Smooth muscle cell (in vitro differentiated cells): ENCODE data around the gene CCDC70. TPM values are rescaled to one million over a fixed set of nuclear protein-coding genes. Genes with fewer than 3 reads are reported as not detected.

Source experiments
- DNase-seq: peaks from one replicate; lab custom pipeline; 2025; ENCODE audit not compliant: unreplicated experiment; lab: John Stamatoyannopoulos, UW
- H2AFZ ChIP-seq: fragments of 200-600 bp; sonication (generic); 2 replicates; pipeline ENCODE4 v1.6.0; 2016; ENCODE audit warnings: antibody characterized with exemption, low read depth, mild to moderate bottlenecking
- H3F3A ChIP-seq: fragments of 200-600 bp; sonication (generic); 2 replicates; pipeline ENCODE4 v1.6.0; 2017; ENCODE audit warnings: antibody characterized with exemption, low read depth
- H3K27ac ChIP-seq: fragments of 200-600 bp; sonication (generic); 2 replicates; pipeline ENCODE4 v1.5.1; 2016; ENCODE audit warnings: low read depth, mild to moderate bottlenecking
- H3K27me3 ChIP-seq: fragments of 200-600 bp; sonication (generic); 2 replicates; pipeline ENCODE4 v1.6.1; 2016; ENCODE audit warnings: low read depth, mild to moderate bottlenecking
- H3K36me3 ChIP-seq: fragments of 200-600 bp; sonication (generic); 2 replicates; pipeline ENCODE4 v1.5.1; 2016; ENCODE audit warnings: low read depth
- H3K4me1 ChIP-seq: fragments of 200-600 bp; sonication (generic); 2 replicates; pipeline ENCODE4 v1.5.1; 2016; ENCODE audit warnings: low read depth
- H3K4me2 ChIP-seq: fragments of 200-600 bp; sonication (generic); 2 replicates; pipeline ENCODE4 v1.6.0; 2016; ENCODE audit warnings: mild to moderate bottlenecking
- H3K4me3 ChIP-seq: fragments of 200-600 bp; sonication (generic); 2 replicates; pipeline ENCODE4 v1.5.1; 2016; ENCODE audit warnings: mild to moderate bottlenecking
- H3K79me2 ChIP-seq: fragments of 200-600 bp; sonication (generic); 2 replicates; pipeline ENCODE4 v1.6.0; 2016; ENCODE audit warnings: low read depth, mild to moderate bottlenecking
- H3K9ac ChIP-seq: fragments of 200-600 bp; sonication (generic); 2 replicates; pipeline ENCODE4 v1.6.0; 2016; ENCODE audit warnings: low read depth
- H3K9me3 ChIP-seq: fragments of 200-600 bp; sonication (generic); replicated peaks from 2 replicates; pipeline ENCODE4 v1.5.1; 2016; ENCODE audit warnings: low read depth
- H4K20me1 ChIP-seq: fragments of 200-600 bp; sonication (generic); 2 replicates; pipeline ENCODE4 v1.6.0; 2016; ENCODE audit warnings: low read depth
- CTCF ChIP-seq: fragments of 200-600 bp; sonication (generic); IDR thresholded peaks from 2 replicates; pipeline ENCODE4 v1.5.1; 2017; ENCODE audit warnings: borderline replicate concordance, mild to moderate bottlenecking, antibody characterized with exemption; ENCODE audit not compliant: insufficient read depth, poor library complexity, severe bottlenecking
- WGBS: methylation state at CpG from one replicate; pipeline ENCODE4 v1.1.7; 2016; ENCODE audit warnings: low lambda C conversion rate; 5-methylcytosine and 5-hydroxymethylcytosine counted together
- polyA plus RNA-seq: library from polyadenylated mRNA; unstranded; fragments of >200 nt; fragmentation: Nextera tagmentation; extraction: Ambion mirVana; gene quantifications from 2 replicates; pipeline ENCODE4 v1.2.1, GENCODE V29; 2016
- total RNA-seq: library from RNA; depleted of rRNA; stranded (reverse); fragments of >200 nt; gene quantifications from 2 replicates; pipeline ENCODE4 v1.2.3, GENCODE V29; 2014

Gene CCDC70
- total and polyA plus RNA-seq, 2 experiments from 2014 or later, result not detected

- no peak for DNase-seq
- Histone ChIP-seq H3F3A (no peaks in the 10 kb centered on the region), H3K79me2 (no peaks in the 10 kb centered on the region), H3K27ac (peak overlapping the region; percentile 43), H3K9ac (no peak overlapping the region), H3K9me3 (no peaks in the 10 kb centered on the region), H4K20me1 (no peaks in the 10 kb centered on the region), H3K4me1 (no peaks in the 10 kb centered on the region), H3K4me3 (no peak overlapping the region), H2AFZ (no peak overlapping the region), H3K4me2 (peak overlapping the region; percentile 54), H3K27me3 (no peaks in the 10 kb centered on the region), H3K36me3 (no peaks in the 10 kb centered on the region)
- no peak for TF ChIP-seq CTCF
- 38% methylated on average over 8 of the region's 8 CpGs for WGBS
Measured at GRCh38 chr13:51838240-51838846, 23.4 kb upstream of the CCDC70 start.

GRCh38 chr13:51839711-51840540 lies 21.8 kb upstream of the CCDC70 start:
- no peak overlapping the region for H3K4me2 ChIP-seq
- H3K79me2 ChIP-seq, result no peaks in the 10 kb centered on the region
- H3K4me3 ChIP-seq, result no peak overlapping the region
- no peaks in the 10 kb centered on the region for H3K27me3 ChIP-seq
- no peaks in the 10 kb centered on the region for H3F3A ChIP-seq
- 95% methylated on average over 10 of the region's 10 CpGs for WGBS
- no peak overlapping the region for H3K9ac ChIP-seq
- no peak for TF ChIP-seq CTCF
- H2AFZ ChIP-seq, result no peak overlapping the region
- no peak for DNase-seq
- H4K20me1 ChIP-seq, result no peaks in the 10 kb centered on the region
- H3K4me1 ChIP-seq, result no peaks in the 10 kb centered on the region
- H3K36me3 ChIP-seq, result no peaks in the 10 kb centered on the region
- H3K9me3 ChIP-seq, result no peaks in the 10 kb centered on the region
- no peak overlapping the region for H3K27ac ChIP-seq

- Histone ChIP-seq H3K4me1 (no peaks in the 10 kb centered on the region), H3K79me2 (no peaks in the 10 kb centered on the region), H4K20me1 (no peaks in the 10 kb centered on the region), H3K27ac (no peak overlapping the region), H3K27me3 (no peaks in the 10 kb centered on the region), H3K9ac (no peak overlapping the region), H3K4me2 (no peak overlapping the region), H3K36me3 (no peaks in the 10 kb centered on the region), H3K9me3 (no peaks in the 10 kb centered on the region), H2AFZ (no peak overlapping the region), H3K4me3 (no peak overlapping the region), H3F3A (no peaks in the 10 kb centered on the region)
- TF ChIP-seq CTCF, result no peak
- DNase-seq, result no peak
- WGBS, result 82% methylated on average over 6 of the region's 6 CpGs
Measured at GRCh38 chr13:51840917-51841316, 20.9 kb upstream of the CCDC70 start.
